MM.1S (cell line): ENCODE measurements around the gene TIMM10.

Experiments used
- DNase-seq: peaks from one replicate; pipeline ENCODE4 v3.0.0-alpha.2; 2015
- H2AFZ ChIP-seq: fragments of 300-600 bp; sonication (generic); 2 replicates; pipeline ENCODE4 v1.6.0; 2016; ENCODE audit warnings: antibody characterized with exemption, low read length
- H3F3A ChIP-seq: fragments of 300-600 bp; sonication (generic); 2 replicates; pipeline ENCODE4 v1.6.1; 2016; ENCODE audit warnings: mild to moderate bottlenecking, antibody characterized with exemption, low read length, moderate library complexity, mixed read lengths; ENCODE audit not compliant: insufficient read depth
- H3K27ac ChIP-seq: fragments of 300-600 bp; sonication (generic); 2 replicates; pipeline ENCODE4 v1.5.1; 2016; ENCODE audit warnings: mild to moderate bottlenecking, low read length
- H3K27me3 ChIP-seq: fragments of 300-600 bp; sonication (generic); replicated peaks from 2 replicates; pipeline ENCODE4 v1.6.0; 2016; ENCODE audit warnings: low read length; ENCODE audit not compliant: insufficient read depth
- H3K36me3 ChIP-seq: fragments of 300-600 bp; sonication (generic); replicated peaks from 2 replicates; pipeline ENCODE4 v1.6.1; 2016; ENCODE audit warnings: mild to moderate bottlenecking, low read length, mixed read lengths; ENCODE audit not compliant: insufficient read depth
- H3K4me1 ChIP-seq: fragments of 300-600 bp; sonication (generic); 2 replicates; pipeline ENCODE4 v1.6.1; 2016; ENCODE audit warnings: low read length, mixed read lengths
- H3K4me2 ChIP-seq: fragments of 300-600 bp; sonication (generic); 2 replicates; pipeline ENCODE4 v1.6.0; 2016; ENCODE audit warnings: low read depth, low read length
- H3K4me3 ChIP-seq: fragments of 300-600 bp; sonication (generic); 2 replicates; pipeline ENCODE4 v1.5.1; 2016; ENCODE audit warnings: low read length, mixed read lengths
- H3K79me2 ChIP-seq: fragments of 300-600 bp; sonication (generic); 2 replicates; pipeline ENCODE4 v1.6.1; 2016; ENCODE audit warnings: mixed run types, low read length, mixed read lengths
- H3K9ac ChIP-seq: fragments of 300-600 bp; sonication (generic); 2 replicates; pipeline ENCODE4 v1.6.1; 2016; ENCODE audit warnings: low read length, mixed read lengths
- H3K9me2 ChIP-seq: fragments of 300-600 bp; sonication (generic); replicated peaks from 2 replicates; pipeline ENCODE4 v1.6.1; 2016; ENCODE audit warnings: mild to moderate bottlenecking, low read length, mixed read lengths; ENCODE audit not compliant: insufficient read depth
- H3K9me3 ChIP-seq: fragments of 300-600 bp; sonication (generic); replicated peaks from 2 replicates; pipeline ENCODE4 v1.6.1; 2016; ENCODE audit warnings: mild to moderate bottlenecking, low read length, mixed read lengths; ENCODE audit not compliant: insufficient read depth
- H4K20me1 ChIP-seq: fragments of 300-600 bp; sonication (generic); 2 replicates; pipeline ENCODE4 v1.6.1; 2016; ENCODE audit warnings: mild to moderate bottlenecking, low read length, moderate library complexity, mixed read lengths; ENCODE audit not compliant: insufficient read depth
- EZH2 ChIP-seq: fragments of 300-600 bp; sonication (generic); optimal IDR thresholded peaks from 2 replicates; pipeline ENCODE3; 2017; ENCODE audit warnings: low read depth, mild to moderate bottlenecking, antibody characterized with exemption, low read length, mixed read lengths
- EZH2phosphoT487 ChIP-seq: fragments of 300-600 bp; sonication (generic); IDR thresholded peaks from 2 replicates; pipeline ENCODE4 v1.6.1; 2018; ENCODE audit warnings: antibody characterized with exemption, low read length
- TF ChIP-seq, protein P1 (sequence below): fragments of 300-600 bp; sonication (generic); IDR thresholded peaks from 2 replicates; pipeline ENCODE4 v1.5.1; 2016; ENCODE audit warnings: antibody characterized with exemption, low read length, mixed read lengths

Gene TIMM10

DNA sequence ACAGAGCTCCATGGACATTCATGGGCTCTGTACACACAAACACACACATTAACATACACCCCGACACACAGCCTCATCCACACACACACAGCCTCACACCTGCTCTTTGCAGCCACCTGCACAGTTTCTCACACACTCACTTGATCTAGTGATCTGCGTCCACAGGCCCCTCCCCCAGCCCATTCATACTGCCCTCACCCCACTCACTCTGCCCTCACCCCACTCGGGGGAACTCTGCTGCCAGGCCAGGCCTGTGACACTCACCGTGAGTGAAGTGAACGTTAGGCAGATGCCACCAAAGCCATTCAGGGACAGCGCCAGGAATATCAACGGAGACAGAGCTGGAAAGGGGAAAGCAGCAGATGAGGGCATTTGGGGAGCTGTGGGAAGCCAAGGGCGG, 30.0 kb downstream of the TIMM10 start:
- Histone ChIP-seq H3K4me3 (no peak overlapping the region), H4K20me1 (no peaks in the 10 kb centered on the region), H3K36me3 (no peaks in the 10 kb centered on the region), H3K79me2 (no peaks in the 10 kb centered on the region), H3K9me2 (no peaks in the 10 kb centered on the region), H3K4me1 (no peaks in the 10 kb centered on the region), H3K4me2 (no peak overlapping the region), H3K27me3 (no peaks in the 10 kb centered on the region), H3K9ac (no peak overlapping the region), H3F3A (no peaks in the 10 kb centered on the region), H2AFZ (no peak overlapping the region), H3K9me3 (no peaks in the 10 kb centered on the region), H3K27ac (no peak overlapping the region)
- no peak for TF ChIP-seq EZH2
- no peak for TF ChIP-seq EZH2phosphoT487
- TF ChIP-seq, protein P1, sequence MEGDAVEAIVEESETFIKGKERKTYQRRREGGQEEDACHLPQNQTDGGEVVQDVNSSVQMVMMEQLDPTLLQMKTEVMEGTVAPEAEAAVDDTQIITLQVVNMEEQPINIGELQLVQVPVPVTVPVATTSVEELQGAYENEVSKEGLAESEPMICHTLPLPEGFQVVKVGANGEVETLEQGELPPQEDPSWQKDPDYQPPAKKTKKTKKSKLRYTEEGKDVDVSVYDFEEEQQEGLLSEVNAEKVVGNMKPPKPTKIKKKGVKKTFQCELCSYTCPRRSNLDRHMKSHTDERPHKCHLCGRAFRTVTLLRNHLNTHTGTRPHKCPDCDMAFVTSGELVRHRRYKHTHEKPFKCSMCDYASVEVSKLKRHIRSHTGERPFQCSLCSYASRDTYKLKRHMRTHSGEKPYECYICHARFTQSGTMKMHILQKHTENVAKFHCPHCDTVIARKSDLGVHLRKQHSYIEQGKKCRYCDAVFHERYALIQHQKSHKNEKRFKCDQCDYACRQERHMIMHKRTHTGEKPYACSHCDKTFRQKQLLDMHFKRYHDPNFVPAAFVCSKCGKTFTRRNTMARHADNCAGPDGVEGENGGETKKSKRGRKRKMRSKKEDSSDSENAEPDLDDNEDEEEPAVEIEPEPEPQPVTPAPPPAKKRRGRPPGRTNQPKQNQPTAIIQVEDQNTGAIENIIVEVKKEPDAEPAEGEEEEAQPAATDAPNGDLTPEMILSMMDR: no peak
- no peak for DNase-seq

DNA sequence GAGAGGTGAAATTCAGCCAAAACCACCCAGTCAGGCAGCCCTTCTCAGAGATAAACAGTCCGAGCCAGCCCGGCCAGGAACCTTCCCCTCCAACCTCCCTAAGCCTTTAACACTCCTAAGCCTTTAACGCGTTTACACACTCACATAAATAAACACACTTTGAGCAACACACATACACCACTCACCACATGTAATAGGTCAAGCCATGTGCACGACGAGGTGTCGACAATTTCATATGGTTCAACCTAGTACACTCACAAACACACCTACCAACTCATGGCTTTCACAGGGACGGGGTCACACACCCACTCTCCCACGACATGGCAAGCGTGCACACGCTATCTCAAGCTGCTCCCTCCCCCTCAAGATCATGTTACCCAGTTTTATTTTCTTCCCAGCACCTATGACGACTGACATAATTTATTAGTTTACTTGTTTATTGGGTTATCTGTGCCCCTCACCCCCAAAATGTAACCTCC, 30.5 kb downstream of the TIMM10 start:
- H3K36me3 ChIP-seq: no peaks in the 10 kb centered on the region
- peak overlapping the region; percentile 54; the same call in 1 of the 2 replicates for H2AFZ ChIP-seq
- H3K4me3 ChIP-seq: no peak overlapping the region

DNA sequence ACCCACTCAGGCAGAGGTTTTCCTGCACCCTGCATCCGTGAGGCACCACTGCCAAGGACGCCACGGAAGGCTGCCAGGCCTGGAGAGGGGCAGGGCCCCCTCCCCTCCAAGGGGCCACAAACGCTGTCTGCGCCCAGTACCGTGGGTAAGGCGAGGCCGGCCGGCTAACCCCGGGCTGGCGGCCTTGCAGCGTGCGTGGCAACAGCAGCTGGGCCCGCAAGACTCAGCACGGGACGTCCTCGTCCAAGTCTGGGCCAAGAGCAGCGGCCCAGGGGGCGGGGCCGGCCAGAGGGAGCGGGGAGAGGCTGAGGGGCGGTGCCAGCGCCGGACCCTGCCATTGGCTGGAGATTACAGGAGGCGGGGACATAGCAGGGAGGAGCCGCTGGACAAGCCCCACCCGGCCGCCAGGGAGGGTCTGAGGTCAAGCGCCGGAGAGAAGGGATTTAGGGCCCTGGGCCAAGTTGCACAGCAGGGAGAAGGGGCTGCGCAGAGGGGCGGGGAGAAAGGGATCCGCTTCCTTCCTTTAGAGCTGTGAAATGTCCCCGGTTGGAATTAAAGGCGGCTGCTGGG, 31.1 kb downstream of the TIMM10 start:
- Histone ChIP-seq H3K27me3 (no peaks in the 10 kb centered on the region), H3K27ac (no peak overlapping the region), H3K9me2 (no peaks in the 10 kb centered on the region), H3K4me1 (no peaks in the 10 kb centered on the region), H3K9me3 (no peaks in the 10 kb centered on the region), H4K20me1 (no peaks in the 10 kb centered on the region), H3K4me2 (peak overlapping the region; percentile 77; the same call in 1 of the 2 replicates), H3K9ac (peak overlapping the region; percentile 6; the same call in 1 of the 2 replicates), H3K4me3 (0 out of 2 replicates have a peak overlapping the region, but pooled peaks have one; percentile 28), H3F3A (no peaks in the 10 kb centered on the region), H3K79me2 (no peaks in the 10 kb centered on the region), H2AFZ (peak overlapping the region; percentile 54; the same call in 1 of the 2 replicates), H3K36me3 (no peaks in the 10 kb centered on the region)
- peak; percentile 73 for DNase-seq
- no peak for TF ChIP-seq EZH2
- TF ChIP-seq EZH2phosphoT487: no peak
- TF ChIP-seq, protein P1: no peak

More for the DNA sequence above, 30.5 kb downstream of the TIMM10 start:
- H3F3A ChIP-seq: no peaks in the 10 kb centered on the region
- no peaks in the 10 kb centered on the region for H3K27me3 ChIP-seq
- H3K9me3 ChIP-seq: no peaks in the 10 kb centered on the region
- H3K4me2 ChIP-seq: peak overlapping the region; percentile 77; the same call in 1 of the 2 replicates
- no peaks in the 10 kb centered on the region for H3K4me1 ChIP-seq
- H3K9me2 ChIP-seq: no peaks in the 10 kb centered on the region
- no peak for DNase-seq
- H3K9ac ChIP-seq: peak overlapping the region; percentile 6; the same call in 1 of the 2 replicates
- H4K20me1 ChIP-seq: no peaks in the 10 kb centered on the region
- H3K27ac ChIP-seq: no peak overlapping the region
- no peaks in the 10 kb centered on the region for H3K79me2 ChIP-seq
- TF ChIP-seq, protein P1: no peak
- TF ChIP-seq EZH2: no peak
- no peak for TF ChIP-seq EZH2phosphoT487
